Endodermal cell (in vitro differentiated cells): ENCODE results near the gene LPP. TPM values are rescaled to one million over a fixed set of nuclear protein-coding genes. Genes with fewer than 3 reads are reported as not detected.

Experiments used
- DNase-seq: peaks from one replicate; pipeline ENCODE4 v3.0.0-alpha.2; 2017
- H3K27ac ChIP-seq: 2 replicates; pipeline ENCODE4 v1.5.1; 2013; ENCODE audit warnings: mild to moderate bottlenecking, low read depth, low read length, moderate library complexity
- H3K27me3 ChIP-seq: 2 replicates; pipeline ENCODE4 v1.6.1; 2013; ENCODE audit warnings: mild to moderate bottlenecking, low read length, moderate library complexity; ENCODE audit not compliant: insufficient read depth, control insufficient read depth, poor library complexity, severe bottlenecking
- H3K36me3 ChIP-seq: 2 replicates; pipeline ENCODE4 v1.7.0; 2013; ENCODE audit warnings: mild to moderate bottlenecking, low read length, moderate library complexity; ENCODE audit not compliant: control insufficient read depth, insufficient read depth
- H3K4me1 ChIP-seq: one replicate; pipeline ENCODE4 v1.7.0; 2013; ENCODE audit warnings: low read length; ENCODE audit not compliant: control insufficient read depth, insufficient read depth
- H3K4me3 ChIP-seq: 2 replicates; pipeline ENCODE4 v1.5.1; 2013; ENCODE audit warnings: mild to moderate bottlenecking, low read length, moderate library complexity
- H3K9ac ChIP-seq: 2 replicates; pipeline ENCODE4 v1.6.1; 2013; ENCODE audit warnings: mild to moderate bottlenecking, low read length, moderate library complexity; ENCODE audit not compliant: poor library complexity, severe bottlenecking; ENCODE audit errors: extremely low read depth
- H3K9me3 ChIP-seq: 2 replicates; pipeline ENCODE4 v1.6.1; 2013; ENCODE audit warnings: mild to moderate bottlenecking, low read length, moderate library complexity; ENCODE audit not compliant: control insufficient read depth
- H3K27ac Mint-ChIP-seq: 2 replicates; pipeline ENCODE4 v1.8.0; 2020; ENCODE audit warnings: mixed read lengths
- H3K27me3 Mint-ChIP-seq: 2 replicates; pipeline ENCODE4 v1.8.0; 2021; ENCODE audit warnings: mild to moderate bottlenecking, mixed read lengths; ENCODE audit not compliant: insufficient read depth
- H3K36me3 Mint-ChIP-seq: 2 replicates; pipeline ENCODE4 v1.8.0; 2020; ENCODE audit warnings: low read depth, mixed read lengths
- H3K4me1 Mint-ChIP-seq: 2 replicates; pipeline ENCODE4 v1.8.0; 2020; ENCODE audit warnings: mixed read lengths
- H3K4me3 Mint-ChIP-seq: 2 replicates; pipeline ENCODE4 v1.8.0; 2020; ENCODE audit warnings: mild to moderate bottlenecking, moderate library complexity, mixed read lengths
- H3K9me3 Mint-ChIP-seq: 2 replicates; pipeline ENCODE4 v1.8.0; 2020; ENCODE audit warnings: mild to moderate bottlenecking, mixed read lengths
- CTCF ChIP-seq: fragments of 200-600 bp; sonication (generic); conservative IDR thresholded peaks from 2 replicates; pipeline ENCODE4 v1.5.0; 2021; ENCODE audit warnings: antibody characterized with exemption, mild to moderate bottlenecking
- WGBS, 2 experiments: methylation state at CpG; one replicate each; pipeline versions ENCODE4 v1.1.5 to v1.1.7; 2013; ENCODE audit warnings: missing lambda C conversion rate in 2 of 2, mixed read lengths in 1 of 2; ENCODE audit not compliant: insufficient coverage in 1 of 2, insufficient read length in 1 of 2; 5-methylcytosine and 5-hydroxymethylcytosine counted together
- total RNA-seq, 2 donors: library from RNA; stranded (reverse); fragmentation: NEBNext Ultra II Directional in 1 of 2; extraction: Animal tissue kit (Norgen Biotek cat#: 25700) in 1 of 2; gene quantifications; 2 replicates in 1 of 2; 3 replicates in 1 of 2; pipeline ENCODE4 v1.2.1, GENCODE V29; 2021

The LPP gene
- total RNA-seq, 2 donors from 2014 or later, result 78.0 to 105 TPM

DNA sequence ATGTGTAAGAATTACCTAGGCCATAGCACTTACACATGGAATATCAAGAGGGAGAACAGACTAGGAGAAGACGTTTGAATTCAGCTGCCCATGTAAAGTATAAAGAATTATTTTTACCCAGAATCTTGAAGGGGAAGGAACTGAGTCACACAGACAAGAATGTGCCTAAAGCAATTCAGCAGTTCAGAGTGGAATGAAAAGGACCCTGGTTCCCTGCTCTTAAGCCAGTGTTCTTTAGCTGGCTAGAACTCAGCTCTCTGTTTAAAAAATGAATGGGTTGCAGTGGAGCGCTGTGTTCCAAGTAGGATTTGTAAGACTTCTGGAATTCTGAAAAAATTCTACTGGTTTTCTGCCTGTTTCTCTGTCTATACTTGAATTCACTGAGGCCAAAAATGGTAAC, 440.2 kb downstream of the LPP start:
- no peak for DNase-seq

GRCh38 chr3:188595890-188596376, 442.0 kb downstream of the LPP start:
- Mint-ChIP-seq H3K36me3 (no peaks in the 10 kb centered on the region), H3K4me1 (no peaks in the 10 kb centered on the region), H3K27ac (no peak overlapping the region), H3K4me3 (no peak overlapping the region), H3K9me3 (no peaks in the 10 kb centered on the region), H3K27me3 (no peaks in the 10 kb centered on the region)
- Histone ChIP-seq H3K27me3 (no peaks in the 10 kb centered on the region), H3K9ac (no peak overlapping the region), H3K9me3 (no peaks in the 10 kb centered on the region), H3K4me1 (no peaks in the 10 kb centered on the region), H3K27ac (no peak overlapping the region), H3K4me3 (no peak overlapping the region), H3K36me3 (no peaks in the 10 kb centered on the region)
- no peak for TF ChIP-seq CTCF
- DNase-seq, result no peak
- WGBS, 2 experiments, result 90 to 100% methylated on average over 3 to 5 of the region's 5 CpGs

More for the DNA sequence above, 440.2 kb downstream of the LPP start:
- H3K9me3 ChIP-seq, result no peaks in the 10 kb centered on the region
- Mint-ChIP-seq H3K9me3 (no peaks in the 10 kb centered on the region), H3K4me1 (no peaks in the 10 kb centered on the region), H3K4me3 (no peak overlapping the region), H3K36me3 (no peaks in the 10 kb centered on the region), H3K27me3 (no peaks in the 10 kb centered on the region), H3K27ac (no peak overlapping the region)
- no peaks in the 10 kb centered on the region for H3K4me1 ChIP-seq
- H3K36me3 ChIP-seq, result no peaks in the 10 kb centered on the region
- H3K27me3 ChIP-seq, result no peaks in the 10 kb centered on the region
- H3K27ac ChIP-seq, result no peak overlapping the region
- 83 to 96% methylated on average over 1 to 2 of the region's 2 CpGs for WGBS, 2 experiments
- H3K9ac ChIP-seq, result no peak overlapping the region
- TF ChIP-seq CTCF, result no peak
- H3K4me3 ChIP-seq, result no peak overlapping the region

GRCh38 chr3:188598894-188599293, 444.9 kb downstream of the LPP start:
- Histone ChIP-seq H3K27ac (no peak overlapping the region), H3K9ac (no peak overlapping the region), H3K4me3 (no peak overlapping the region), H3K9me3 (no peaks in the 10 kb centered on the region), H3K36me3 (no peaks in the 10 kb centered on the region), H3K4me1 (no peaks in the 10 kb centered on the region), H3K27me3 (no peaks in the 10 kb centered on the region)
- Mint-ChIP-seq H3K4me1 (no peaks in the 10 kb centered on the region), H3K36me3 (no peaks in the 10 kb centered on the region), H3K27ac (no peak overlapping the region), H3K9me3 (no peaks in the 10 kb centered on the region), H3K27me3 (no peaks in the 10 kb centered on the region), H3K4me3 (no peak overlapping the region)
- no peak for DNase-seq
- WGBS, 2 experiments, result 91 to 100% methylated on average over 1 to 3 of the region's 3 CpGs
- TF ChIP-seq CTCF, result no peak
